Osteocyte (in vitro differentiated cells): ENCODE data around the gene CTSL. TPM values are rescaled to one million over a fixed set of nuclear protein-coding genes. Genes with fewer than 3 reads are reported as not detected.

Experiments
- DNase-seq: peaks from one replicate; pipeline ENCODE4 v3.0.0; 2021; ENCODE audit warnings: mixed read lengths; ENCODE audit not compliant: unreplicated experiment; ENCODE audit errors: extremely low spot score
- H3K27ac Mint-ChIP-seq: one replicate; pipeline ENCODE4 v1.8.0; 2021; ENCODE audit warnings: mild to moderate bottlenecking, mixed read lengths; ENCODE audit not compliant: unreplicated experiment
- H3K27me3 Mint-ChIP-seq: one replicate; pipeline ENCODE4 v1.8.0; 2021; ENCODE audit warnings: mixed read lengths; ENCODE audit not compliant: unreplicated experiment
- H3K36me3 Mint-ChIP-seq: one replicate; pipeline ENCODE4 v1.8.0; 2021; ENCODE audit warnings: mixed read lengths; ENCODE audit not compliant: unreplicated experiment
- H3K4me1 Mint-ChIP-seq: one replicate; pipeline ENCODE4 v1.8.0; 2021; ENCODE audit warnings: mixed read lengths; ENCODE audit not compliant: unreplicated experiment
- H3K4me3 Mint-ChIP-seq: one replicate; pipeline ENCODE4 v1.8.0; 2021; ENCODE audit warnings: mild to moderate bottlenecking, moderate library complexity, mixed read lengths; ENCODE audit not compliant: unreplicated experiment
- H3K9me3 Mint-ChIP-seq: one replicate; pipeline ENCODE4 v1.8.0; 2021; ENCODE audit warnings: mixed read lengths; ENCODE audit not compliant: unreplicated experiment
- total RNA-seq: library from RNA; stranded (reverse); gene quantifications from 2 replicates; pipeline ENCODE4 v1.2.1, GENCODE V29; 2021
- TF ChIP-seq, protein P1 (sequence below): fragments of 200-600 bp; sonication (generic); IDR thresholded peaks from 2 replicates; pipeline ENCODE4 v1.5.0; 2021; ENCODE audit warnings: antibody characterized with exemption, mild to moderate bottlenecking, moderate library complexity

Gene CTSL
- total RNA-seq, 1 donor from 2014 or later: 264 TPM

GRCh38 chr9:87711857-87712800, 13.8 kb upstream of the CTSL start:
- H3K4me3 Mint-ChIP-seq: no peak overlapping the region

DNA sequence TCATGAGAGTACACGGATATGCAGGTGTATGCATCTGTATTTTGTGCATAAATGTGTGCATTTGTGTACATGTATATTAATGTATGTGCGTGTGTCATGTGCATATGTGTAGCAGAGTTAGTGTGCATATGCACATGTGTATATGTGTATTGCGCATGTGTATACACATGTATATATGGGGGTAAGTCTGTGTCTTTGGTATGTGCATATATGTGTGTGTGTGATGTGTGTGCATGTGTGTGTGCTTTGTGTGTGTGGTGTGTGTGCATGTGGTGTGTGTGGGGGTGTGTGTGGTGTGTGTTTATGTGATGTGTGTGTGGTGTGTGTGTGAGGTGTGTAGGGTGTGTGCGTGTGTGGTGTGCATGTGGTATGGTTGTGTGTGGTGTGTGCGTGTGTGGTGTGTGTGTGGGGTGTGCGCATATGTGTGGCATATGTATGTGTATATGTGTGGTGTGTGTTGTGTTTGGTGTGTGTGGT, 13.1 kb upstream of the CTSL start:
- no peak for DNase-seq
- no peaks in the 10 kb centered on the region for H3K9me3 Mint-ChIP-seq
- peak overlapping the region; percentile 71 for H3K4me3 Mint-ChIP-seq
- H3K27me3 Mint-ChIP-seq: no peaks in the 10 kb centered on the region
- peaks cover 12% of the 10 kb centered on the region for H3K36me3 Mint-ChIP-seq
- TF ChIP-seq, protein P1, sequence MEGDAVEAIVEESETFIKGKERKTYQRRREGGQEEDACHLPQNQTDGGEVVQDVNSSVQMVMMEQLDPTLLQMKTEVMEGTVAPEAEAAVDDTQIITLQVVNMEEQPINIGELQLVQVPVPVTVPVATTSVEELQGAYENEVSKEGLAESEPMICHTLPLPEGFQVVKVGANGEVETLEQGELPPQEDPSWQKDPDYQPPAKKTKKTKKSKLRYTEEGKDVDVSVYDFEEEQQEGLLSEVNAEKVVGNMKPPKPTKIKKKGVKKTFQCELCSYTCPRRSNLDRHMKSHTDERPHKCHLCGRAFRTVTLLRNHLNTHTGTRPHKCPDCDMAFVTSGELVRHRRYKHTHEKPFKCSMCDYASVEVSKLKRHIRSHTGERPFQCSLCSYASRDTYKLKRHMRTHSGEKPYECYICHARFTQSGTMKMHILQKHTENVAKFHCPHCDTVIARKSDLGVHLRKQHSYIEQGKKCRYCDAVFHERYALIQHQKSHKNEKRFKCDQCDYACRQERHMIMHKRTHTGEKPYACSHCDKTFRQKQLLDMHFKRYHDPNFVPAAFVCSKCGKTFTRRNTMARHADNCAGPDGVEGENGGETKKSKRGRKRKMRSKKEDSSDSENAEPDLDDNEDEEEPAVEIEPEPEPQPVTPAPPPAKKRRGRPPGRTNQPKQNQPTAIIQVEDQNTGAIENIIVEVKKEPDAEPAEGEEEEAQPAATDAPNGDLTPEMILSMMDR: no peak
- H3K4me1 Mint-ChIP-seq: peaks cover 81% of the 10 kb centered on the region
- H3K27ac Mint-ChIP-seq: peak overlapping the region; percentile 100

More at GRCh38 chr9:87711857-87712800, 13.8 kb upstream of the CTSL start:
- Mint-ChIP-seq H3K4me1 (peaks cover 84% of the 10 kb centered on the region), H3K36me3 (peaks cover 18% of the 10 kb centered on the region), H3K27me3 (no peaks in the 10 kb centered on the region), H3K9me3 (no peaks in the 10 kb centered on the region), H3K27ac (peak overlapping the region; percentile 100)
- TF ChIP-seq, protein P1: no peak
- DNase-seq: no peak

- DNase-seq: peak; percentile 90
- TF ChIP-seq, protein P1: no peak
- Mint-ChIP-seq H3K4me3 (peak overlapping the region; percentile 71), H3K36me3 (peaks cover 10% of the 10 kb centered on the region), H3K4me1 (peaks cover 77% of the 10 kb centered on the region), H3K27me3 (no peaks in the 10 kb centered on the region), H3K27ac (peak overlapping the region; percentile 100), H3K9me3 (no peaks in the 10 kb centered on the region)
Measured at GRCh38 chr9:87713278-87713987, 12.5 kb upstream of the CTSL start.

DNA sequence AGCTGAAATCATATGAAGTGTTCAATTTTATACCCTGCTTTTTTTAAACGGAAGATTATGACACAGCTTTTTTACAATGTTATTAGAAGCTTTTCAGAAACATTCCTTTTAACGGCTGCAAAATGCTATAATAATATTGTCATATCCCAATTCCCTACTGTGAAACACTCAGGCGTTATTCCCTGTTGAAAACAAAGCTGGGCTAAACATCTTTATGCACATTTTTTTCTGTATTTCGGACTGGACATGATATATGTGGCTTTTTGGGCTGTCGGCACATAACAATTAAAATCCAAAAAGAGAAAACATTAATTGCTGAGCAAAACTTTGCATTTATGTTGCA, 12.0 kb upstream of the CTSL start:
- H3K27ac Mint-ChIP-seq: peak overlapping the region; percentile 100
- H3K4me3 Mint-ChIP-seq: peak overlapping the region; percentile 71
- peaks cover 5% of the 10 kb centered on the region for H3K36me3 Mint-ChIP-seq
- no peaks in the 10 kb centered on the region for H3K27me3 Mint-ChIP-seq
- H3K9me3 Mint-ChIP-seq: no peaks in the 10 kb centered on the region
- DNase-seq: no peak
- H3K4me1 Mint-ChIP-seq: peaks cover 75% of the 10 kb centered on the region
- TF ChIP-seq, protein P1: no peak

GRCh38 chr9:87714819-87715218, 11.1 kb upstream of the CTSL start:
- peaks cover 73% of the 10 kb centered on the region for H3K4me1 Mint-ChIP-seq
- no peaks in the 10 kb centered on the region for H3K9me3 Mint-ChIP-seq
- H3K27me3 Mint-ChIP-seq: no peaks in the 10 kb centered on the region
- H3K27ac Mint-ChIP-seq: peak overlapping the region; percentile 100
- DNase-seq: no peak
- TF ChIP-seq, protein P1: no peak
- peak overlapping the region; percentile 62 for H3K4me3 Mint-ChIP-seq
- H3K36me3 Mint-ChIP-seq: no peaks in the 10 kb centered on the region
